Activated naive CD4-positive, alpha-beta T cell treated with anti-CD3 and anti-CD28 coated beads, Interleukin-2, amount 10 ng/mL, durations not matched to agents 7 days and 5 days (primary cell): ENCODE data around the gene TNFRSF6B.
"Not testable (repeated sequence)": the region's sequence is repeated elsewhere in the genome, so short reads cannot be mapped to it uniquely, and the experiment has no call there.

Experiments used
- CTCF ChIA-PET: fragments of 350-600 bp; sonication (Branson Sonifier 250); formaldehyde crosslinking; loops from one replicate; lab custom pipeline; 2021; ENCODE audit warnings: antibody characterized with exemption; lab: Charles Lee
- DNase-seq: peaks from one replicate; pipeline ENCODE4 v3.0.0-alpha.2; 2020
- H3K27ac Mint-ChIP-seq: one replicate; pipeline ENCODE4 v1.8.0; 2021; ENCODE audit warnings: mild to moderate bottlenecking, moderate library complexity, mixed read lengths
- H3K27me3 Mint-ChIP-seq: one replicate; pipeline ENCODE4 v1.8.0; 2021; ENCODE audit warnings: mild to moderate bottlenecking, mixed read lengths
- H3K36me3 Mint-ChIP-seq: one replicate; pipeline ENCODE4 v1.8.0; 2021; ENCODE audit warnings: mixed read lengths
- H3K4me1 Mint-ChIP-seq: one replicate; pipeline ENCODE4 v1.8.0; 2021; ENCODE audit warnings: mixed read lengths
- H3K4me3 Mint-ChIP-seq: one replicate; pipeline ENCODE4 v1.8.0; 2021; ENCODE audit warnings: mild to moderate bottlenecking, moderate library complexity, mixed read lengths
- H3K9me3 Mint-ChIP-seq: one replicate; pipeline ENCODE4 v1.8.0; 2021; ENCODE audit warnings: mixed read lengths

TNFRSF6B gene

DNA sequence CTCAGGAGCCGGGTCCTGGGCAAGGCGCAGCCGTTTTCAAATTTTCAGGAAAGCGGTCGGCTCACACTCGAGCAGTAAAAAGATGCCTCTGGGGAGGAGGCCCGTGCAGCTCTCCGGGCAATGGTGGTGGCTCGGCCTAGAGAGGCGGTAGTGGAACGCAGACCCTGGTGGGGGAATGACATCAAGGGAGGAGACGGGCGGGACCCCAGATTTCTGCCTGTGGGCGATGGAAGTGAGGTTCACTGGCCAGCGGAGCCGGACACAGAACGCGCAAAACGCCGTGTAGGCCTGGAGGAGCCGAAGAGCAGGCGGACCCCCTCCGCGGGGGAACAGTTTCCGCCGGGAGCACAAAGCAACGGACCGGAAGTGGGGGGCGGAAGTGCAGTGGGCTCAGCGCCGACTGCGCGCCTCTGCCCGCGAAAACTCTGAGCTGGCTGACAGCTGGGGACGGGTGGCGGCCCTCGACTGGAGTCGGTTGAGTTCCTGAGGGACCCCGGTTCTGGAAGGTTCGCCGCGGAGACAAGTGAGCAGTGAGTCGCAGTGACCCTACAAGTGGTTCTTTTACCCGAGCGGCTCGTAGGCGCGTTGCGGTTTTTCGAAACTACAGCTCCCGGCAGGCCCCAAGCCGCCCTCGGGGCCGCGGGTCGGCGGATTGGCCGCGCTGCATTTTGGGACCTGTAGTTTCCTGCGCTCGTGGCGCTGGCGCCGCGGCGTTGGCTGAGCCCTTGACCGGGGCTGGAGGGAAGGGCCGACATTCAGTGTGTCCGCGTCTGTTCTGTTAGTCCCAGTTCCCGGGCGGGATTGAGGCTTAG lies 38.3 kb upstream of the TNFRSF6B start, which contains the start of gene RTEL1:
Gene RTEL1 (plus strand): TSS at position 376 of the 812 bp plus-strand sequence. CDS start 1,091 bp downstream, outside the sequence.
- Mint-ChIP-seq H3K27ac (peak within 1 kb of the TSS; percentile 88), H3K4me3 (peak within 1 kb of the TSS; percentile 84), H3K27me3 (peaks cover 24% of the 10 kb centered on the region), H3K4me1 (peaks cover 38% of the 10 kb centered on the region), H3K9me3 (no peaks in the 10 kb centered on the region), H3K36me3 (peaks cover 3% of the 10 kb centered on the region)
- peak; percentile 89 for DNase-seq
- CTCF ChIA-PET: interaction anchor here (0.6 to 1.7 kb wide), 4 partner anchors 10 to 463 kb away, joined by 3 to 7 read pairs (median 4); no protein-coding TSS in a partner anchor

DNA sequence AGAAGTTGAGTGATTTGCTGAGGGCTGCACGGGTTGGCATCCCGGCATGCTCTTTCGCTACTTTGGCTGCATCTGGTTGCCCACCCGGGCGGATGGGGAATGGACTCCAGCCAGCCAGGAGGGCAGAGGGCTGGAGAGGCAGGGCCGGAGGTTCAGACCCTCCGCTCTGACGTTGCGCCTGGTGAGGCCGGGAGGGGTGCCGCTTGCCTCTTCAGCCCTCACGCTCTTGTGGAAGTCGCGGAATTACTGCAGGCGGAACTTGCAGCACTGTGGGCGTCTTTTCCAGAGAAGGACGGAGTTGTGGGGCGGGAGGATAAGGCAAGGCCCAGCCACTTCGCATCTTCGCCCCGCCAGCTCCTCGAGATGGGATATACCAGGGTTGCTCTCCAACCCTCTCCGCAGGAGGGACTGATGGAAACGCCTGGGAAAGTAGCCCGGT lies 37.7 kb upstream of the TNFRSF6B start:
- Mint-ChIP-seq H3K4me1 (peaks cover 37% of the 10 kb centered on the region), H3K27ac (peak overlapping the region; percentile 88), H3K36me3 (peaks cover 3% of the 10 kb centered on the region), H3K27me3 (peaks cover 17% of the 10 kb centered on the region), H3K9me3 (no peaks in the 10 kb centered on the region), H3K4me3 (peak overlapping the region; percentile 84)
- CTCF ChIA-PET: interaction anchor here (0.6 to 1.7 kb wide), 4 partner anchors 10 to 462 kb away, joined by 3 to 7 read pairs (median 4); no protein-coding TSS in a partner anchor
- DNase-seq: peak; percentile 53

DNA sequence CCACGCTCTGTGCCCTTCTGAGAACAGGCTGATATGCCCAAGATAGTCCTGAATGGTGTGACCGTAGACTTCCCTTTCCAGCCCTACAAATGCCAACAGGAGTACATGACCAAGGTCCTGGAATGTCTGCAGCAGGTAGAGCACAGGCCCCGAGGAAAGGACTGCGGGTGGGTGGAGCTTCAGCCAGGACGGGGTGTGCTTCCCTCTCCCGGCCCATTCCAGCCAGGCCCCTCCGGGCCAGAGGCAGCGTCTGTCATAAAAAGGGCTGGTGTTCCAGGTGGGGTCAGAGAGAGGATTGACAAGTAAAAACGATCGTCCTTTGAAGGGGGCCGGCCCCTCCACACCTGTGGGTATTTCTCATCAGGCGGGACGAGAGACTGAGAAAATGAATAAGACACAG lies 37.1 kb upstream of the TNFRSF6B start:
- H3K36me3 Mint-ChIP-seq: peaks cover 3% of the 10 kb centered on the region
- CTCF ChIA-PET: no interaction called here
- H3K27ac Mint-ChIP-seq: no peak overlapping the region
- H3K4me1 Mint-ChIP-seq: peaks cover 31% of the 10 kb centered on the region
- H3K27me3 Mint-ChIP-seq: peaks cover 11% of the 10 kb centered on the region
- H3K4me3 Mint-ChIP-seq: peak overlapping the region; percentile 84
- DNase-seq: no peak
- no peaks in the 10 kb centered on the region for H3K9me3 Mint-ChIP-seq

DNA sequence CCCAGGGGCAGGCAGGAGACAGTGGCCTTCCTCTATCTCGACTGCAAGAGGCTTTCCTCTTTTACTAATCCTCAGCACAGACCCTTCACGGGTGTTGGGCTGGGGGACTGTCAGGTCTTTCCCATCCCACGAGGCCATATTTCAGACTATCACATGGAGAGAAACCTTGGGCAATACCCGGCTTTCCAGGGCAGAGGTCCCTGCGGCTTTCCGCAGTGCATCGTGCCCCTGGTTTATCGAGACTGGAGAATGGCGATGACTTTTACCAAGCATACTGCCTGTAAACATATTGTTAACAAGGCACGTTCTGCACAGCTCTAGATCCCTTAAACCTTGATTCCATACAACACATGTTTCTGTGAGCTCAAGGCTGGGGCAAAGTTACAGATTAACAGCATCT lies 36.3 kb upstream of the TNFRSF6B start:
- H3K36me3 Mint-ChIP-seq, DNase-seq: not testable (repeated sequence)

DNA sequence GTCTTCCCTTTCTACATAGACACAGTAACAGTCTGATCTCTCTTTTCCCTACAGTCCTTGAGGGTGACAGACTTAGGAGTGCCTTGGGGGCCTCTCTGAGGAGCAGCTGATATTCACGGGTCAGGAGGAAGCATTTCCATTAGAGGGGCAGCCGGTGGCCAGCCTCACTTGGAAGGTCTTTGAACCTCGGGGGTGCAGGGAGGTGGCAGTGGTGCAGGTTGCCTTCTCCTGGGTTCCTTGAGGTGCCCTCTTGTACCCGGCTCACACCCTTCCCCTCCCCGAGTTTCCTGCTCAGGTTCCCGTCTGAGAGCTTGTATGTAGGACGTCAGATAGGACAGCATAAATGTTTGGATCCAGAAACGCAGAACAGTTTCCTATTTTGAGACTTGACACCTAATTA lies 35.8 kb upstream of the TNFRSF6B start:
- Mint-ChIP-seq H3K36me3 (peaks cover 3% of the 10 kb centered on the region), H3K4me1 (peaks cover 26% of the 10 kb centered on the region), H3K4me3 (no peak overlapping the region), H3K9me3 (no peaks in the 10 kb centered on the region), H3K27ac (no peak overlapping the region), H3K27me3 (peaks cover 6% of the 10 kb centered on the region)
- no peak for DNase-seq
- CTCF ChIA-PET: no interaction called here

More for the DNA sequence above, 36.3 kb upstream of the TNFRSF6B start:
- H3K9me3 Mint-ChIP-seq, CTCF ChIA-PET, H3K27me3 Mint-ChIP-seq, H3K27ac Mint-ChIP-seq: not testable (repeated sequence)
- Mint-ChIP-seq H3K4me1 (peaks cover 26% of the 10 kb centered on the region), H3K4me3 (peak overlapping the region; percentile 84)

DNA sequence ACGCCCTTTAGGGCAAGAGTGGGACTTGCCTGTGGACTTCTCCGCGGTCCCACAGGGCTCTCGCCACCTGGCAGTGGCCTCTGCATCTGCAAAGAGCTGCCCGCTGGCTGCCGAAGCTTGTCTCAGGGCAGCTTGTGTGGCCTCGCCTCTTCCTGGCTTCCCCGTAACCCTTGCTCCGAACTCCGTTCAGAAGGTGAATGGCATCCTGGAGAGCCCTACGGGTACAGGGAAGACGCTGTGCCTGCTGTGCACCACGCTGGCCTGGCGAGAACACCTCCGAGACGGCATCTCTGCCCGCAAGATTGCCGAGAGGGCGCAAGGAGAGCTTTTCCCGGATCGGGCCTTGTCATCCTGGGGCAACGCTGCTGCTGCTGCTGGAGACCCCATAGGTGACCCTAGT lies 35.3 kb upstream of the TNFRSF6B start:
- Mint-ChIP-seq H3K27me3 (peaks cover 6% of the 10 kb centered on the region), H3K9me3 (no peaks in the 10 kb centered on the region), H3K36me3 (peaks cover 6% of the 10 kb centered on the region), H3K4me3 (no peak overlapping the region), H3K27ac (no peak overlapping the region), H3K4me1 (peaks cover 26% of the 10 kb centered on the region)
- CTCF ChIA-PET: interaction anchor here (0.5 kb wide), 1 partner anchor 206 kb away, joined by 3 read pairs; no protein-coding TSS in a partner anchor
- DNase-seq: no peak

DNA sequence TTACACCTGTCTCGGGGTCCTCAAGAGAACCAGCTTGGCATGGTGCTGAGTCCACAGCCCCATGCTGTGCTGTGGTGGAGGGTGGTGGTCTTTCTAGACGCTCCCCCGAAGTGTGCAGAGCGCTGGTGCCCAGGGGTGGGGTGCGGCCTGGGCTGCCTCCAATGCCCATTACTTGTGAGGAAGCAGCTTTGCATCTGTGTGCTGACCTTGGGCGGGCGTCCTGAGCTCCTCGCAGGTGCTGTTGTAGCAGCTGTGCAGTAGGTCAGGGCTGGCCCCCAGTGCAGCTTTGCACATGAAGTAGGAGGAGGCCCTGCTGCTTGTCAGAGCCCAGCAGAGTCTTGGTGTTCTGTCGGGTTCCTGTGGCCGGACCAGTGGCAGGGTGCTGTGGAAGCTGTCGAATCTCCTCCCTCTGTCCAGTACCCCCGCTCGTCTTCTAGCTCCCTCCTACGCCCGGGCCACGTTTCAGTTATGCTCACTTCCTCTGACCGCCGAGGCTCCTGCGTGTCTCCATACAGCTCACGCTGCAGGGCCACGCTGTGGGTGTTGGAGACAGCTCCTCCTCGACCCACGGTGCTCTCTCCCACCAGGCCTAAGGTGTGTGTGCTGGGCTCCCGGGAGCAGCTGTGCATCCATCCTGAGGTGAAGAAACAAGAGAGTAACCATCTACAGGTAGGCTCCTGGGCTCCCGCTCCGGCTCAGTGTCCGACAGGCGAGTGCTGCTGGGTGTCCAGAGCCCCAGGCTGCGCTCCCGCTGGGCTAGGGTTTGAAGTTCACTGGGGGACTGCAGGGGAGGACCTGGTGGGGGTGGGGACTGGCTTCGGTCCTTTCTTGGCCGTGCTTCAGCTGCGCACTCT lies 34.3 kb upstream of the TNFRSF6B start:
- H3K4me1 Mint-ChIP-seq: peaks cover 24% of the 10 kb centered on the region
- peaks cover 6% of the 10 kb centered on the region for H3K27me3 Mint-ChIP-seq
- CTCF ChIA-PET: no interaction called here
- no peak for DNase-seq
- H3K4me3 Mint-ChIP-seq: no peak overlapping the region
- no peaks in the 10 kb centered on the region for H3K9me3 Mint-ChIP-seq
- peaks cover 6% of the 10 kb centered on the region for H3K36me3 Mint-ChIP-seq
- H3K27ac Mint-ChIP-seq: no peak overlapping the region

DNA sequence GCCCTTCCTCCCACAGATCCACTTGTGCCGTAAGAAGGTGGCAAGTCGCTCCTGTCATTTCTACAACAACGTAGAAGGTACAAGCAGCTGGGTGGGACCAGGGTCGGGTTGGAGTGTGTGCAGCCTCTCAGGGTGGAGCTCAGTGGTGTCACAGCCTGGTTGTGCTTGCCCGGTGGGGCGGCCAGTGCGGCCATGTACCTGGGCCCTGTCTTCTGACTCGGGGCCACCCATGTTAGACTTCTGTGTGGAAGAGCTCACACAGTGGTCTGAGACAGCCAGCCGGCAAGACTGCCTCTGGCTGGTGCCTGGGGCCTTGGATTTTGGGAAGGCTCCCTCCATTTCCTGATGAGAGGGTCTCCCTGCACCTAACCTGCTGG lies 33.7 kb upstream of the TNFRSF6B start:
- Mint-ChIP-seq H3K36me3 (peaks cover 6% of the 10 kb centered on the region), H3K9me3 (no peaks in the 10 kb centered on the region), H3K4me1 (peaks cover 21% of the 10 kb centered on the region), H3K4me3 (no peak overlapping the region), H3K27me3 (peaks cover 5% of the 10 kb centered on the region), H3K27ac (no peak overlapping the region)
- CTCF ChIA-PET: no interaction called here
- DNase-seq: no peak

DNA sequence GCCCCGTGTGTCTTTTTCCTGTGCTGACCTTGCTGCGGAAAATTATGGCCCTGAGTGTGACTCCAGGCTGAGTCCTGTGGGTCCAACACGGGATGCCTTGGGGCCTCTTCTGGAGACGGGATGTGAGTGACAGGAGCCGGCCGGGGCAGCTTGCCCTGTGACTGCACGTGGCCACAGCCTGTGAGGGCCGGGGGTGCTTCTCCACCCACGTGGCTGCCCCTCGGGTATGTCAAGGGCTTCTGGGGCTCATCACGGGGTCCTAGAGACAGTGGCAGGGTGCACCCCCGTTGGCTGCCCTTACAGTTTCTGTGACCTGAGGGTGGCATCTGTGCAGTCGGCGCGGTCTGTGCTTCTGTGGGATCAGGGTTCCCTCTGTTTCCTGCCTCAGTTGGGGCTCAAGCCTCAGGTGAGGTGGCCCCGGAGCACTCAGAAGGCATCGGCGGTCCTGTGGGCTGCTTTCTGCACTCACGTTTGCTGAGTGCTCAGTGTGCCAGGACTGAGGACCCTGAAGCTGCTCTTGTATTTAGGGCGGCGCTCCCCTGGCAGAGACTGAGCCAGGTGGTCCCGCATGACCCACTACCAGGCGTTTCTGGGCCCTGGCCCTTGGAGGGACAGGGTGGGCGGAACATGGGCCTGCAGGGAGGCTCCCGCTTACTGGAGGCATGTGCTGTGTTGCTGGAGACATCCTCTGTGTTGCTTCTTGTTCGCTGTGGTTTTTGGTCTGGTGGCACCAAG lies 33.0 kb upstream of the TNFRSF6B start:
- no peak for DNase-seq
- no peaks in the 10 kb centered on the region for H3K27me3 Mint-ChIP-seq
- CTCF ChIA-PET: no interaction called here
- no peak overlapping the region for H3K27ac Mint-ChIP-seq
- no peak overlapping the region for H3K4me3 Mint-ChIP-seq
- peaks cover 11% of the 10 kb centered on the region for H3K36me3 Mint-ChIP-seq
- peaks cover 16% of the 10 kb centered on the region for H3K4me1 Mint-ChIP-seq
- H3K9me3 Mint-ChIP-seq: no peaks in the 10 kb centered on the region

DNA sequence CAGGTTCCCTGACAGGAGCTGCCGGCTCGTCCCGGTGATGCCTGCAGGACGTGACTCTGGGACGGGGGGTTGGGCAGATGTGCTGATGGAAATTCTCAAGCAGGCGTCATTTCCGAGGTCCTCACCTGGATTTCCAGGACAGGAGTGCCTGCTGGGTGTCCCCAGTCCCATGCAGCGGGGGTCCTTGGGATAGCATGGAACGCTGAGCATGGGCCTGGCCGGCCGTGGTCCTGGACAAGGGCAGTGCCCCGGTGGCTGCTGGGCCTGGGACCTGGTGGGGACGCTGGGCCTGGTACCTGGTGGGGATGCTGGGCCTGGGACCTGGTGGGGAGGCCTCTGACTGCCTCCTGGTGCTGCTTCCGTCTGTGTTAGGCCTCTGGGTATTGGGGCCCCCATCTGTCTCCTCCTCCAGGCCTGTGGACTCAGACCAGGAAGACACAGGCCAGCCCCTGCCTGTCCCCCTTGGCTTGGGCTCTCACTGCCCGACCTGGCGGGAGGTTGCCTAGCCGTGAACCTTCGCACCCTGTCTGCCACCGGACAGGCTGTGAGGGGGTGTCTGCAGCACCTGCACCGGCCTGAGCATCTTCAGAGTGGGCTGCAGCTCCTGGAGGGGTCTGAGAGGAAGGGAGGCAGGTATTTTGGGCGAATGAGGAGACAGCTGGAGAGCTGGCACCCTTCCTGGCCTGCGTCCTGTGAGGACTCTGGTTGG lies 32.2 kb upstream of the TNFRSF6B start:
- H3K9me3 Mint-ChIP-seq: no peaks in the 10 kb centered on the region
- peaks cover 8% of the 10 kb centered on the region for H3K4me1 Mint-ChIP-seq
- CTCF ChIA-PET: no interaction called here
- H3K27me3 Mint-ChIP-seq: no peaks in the 10 kb centered on the region
- no peak for DNase-seq
- H3K4me3 Mint-ChIP-seq: no peak overlapping the region
- peaks cover 16% of the 10 kb centered on the region for H3K36me3 Mint-ChIP-seq
- H3K27ac Mint-ChIP-seq: no peak overlapping the region

DNA sequence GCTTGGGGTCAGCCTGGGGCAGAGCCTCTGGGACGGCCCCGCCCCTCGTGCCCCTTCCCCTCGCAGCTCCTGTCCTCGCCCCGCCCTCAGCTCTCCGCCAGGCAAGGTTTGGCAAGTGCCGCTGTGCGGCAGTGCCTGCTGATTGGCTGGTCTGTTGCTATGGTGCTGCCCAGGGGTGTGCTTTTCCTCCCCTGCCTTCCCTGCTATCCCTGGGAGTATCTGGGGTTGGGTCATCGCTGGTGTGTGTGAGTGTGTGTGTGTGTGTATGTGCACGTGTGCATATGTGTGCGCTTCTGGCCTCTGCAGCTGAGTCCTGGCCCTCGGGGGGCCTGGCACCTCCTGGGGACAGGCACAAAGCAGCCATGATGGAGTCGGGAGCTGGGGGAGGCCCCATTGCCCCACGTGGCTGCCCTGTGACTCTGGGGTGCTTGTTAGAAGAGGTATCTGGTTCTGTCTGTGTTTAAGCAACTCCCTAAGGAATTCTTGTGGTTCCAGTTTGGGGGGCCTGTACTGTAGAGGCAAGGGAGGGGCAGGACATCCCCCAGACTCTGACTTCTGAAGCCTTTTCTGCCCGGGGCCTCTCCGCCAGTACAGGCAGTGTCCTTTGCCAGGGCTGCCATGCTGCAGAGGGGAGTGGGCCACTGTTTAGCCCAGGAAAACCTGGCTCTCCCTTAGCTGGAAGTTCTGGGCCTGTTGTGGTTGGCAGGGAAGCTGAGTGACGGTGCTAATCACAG lies 31.4 kb upstream of the TNFRSF6B start:
- H3K36me3 Mint-ChIP-seq: peaks cover 17% of the 10 kb centered on the region
- CTCF ChIA-PET: no interaction called here
- H3K27ac Mint-ChIP-seq: no peak overlapping the region
- no peaks in the 10 kb centered on the region for H3K9me3 Mint-ChIP-seq
- no peak overlapping the region for H3K4me3 Mint-ChIP-seq
- H3K4me1 Mint-ChIP-seq: peaks cover under 1% of the 10 kb centered on the region
- H3K27me3 Mint-ChIP-seq: no peaks in the 10 kb centered on the region
- DNase-seq: no peak

DNA sequence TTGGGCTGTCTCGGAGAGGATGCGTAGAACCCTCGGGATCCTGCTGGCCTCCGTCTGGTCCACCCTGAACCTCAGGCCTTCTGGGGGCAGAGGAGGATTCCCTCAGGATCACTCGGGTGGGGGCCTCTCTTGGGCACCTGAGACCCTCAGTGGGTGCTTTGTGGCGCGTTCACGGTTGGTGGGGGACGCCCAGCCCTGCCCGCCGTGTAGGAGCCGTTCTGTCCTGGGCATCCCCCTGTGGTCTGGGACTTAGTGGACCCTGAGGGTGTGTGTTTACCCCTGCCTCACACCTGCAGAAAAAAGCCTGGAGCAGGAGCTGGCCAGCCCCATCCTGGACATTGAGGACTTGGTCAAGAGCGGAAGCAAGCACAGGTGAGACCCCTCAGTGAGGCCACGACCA lies 30.7 kb upstream of the TNFRSF6B start:
- no peaks in the 10 kb centered on the region for H3K4me1 Mint-ChIP-seq
- CTCF ChIA-PET: no interaction called here
- DNase-seq: no peak
- H3K36me3 Mint-ChIP-seq: peaks cover 17% of the 10 kb centered on the region
- H3K27me3 Mint-ChIP-seq: no peaks in the 10 kb centered on the region
- no peaks in the 10 kb centered on the region for H3K9me3 Mint-ChIP-seq
- H3K4me3 Mint-ChIP-seq: no peak overlapping the region
- H3K27ac Mint-ChIP-seq: no peak overlapping the region

DNA sequence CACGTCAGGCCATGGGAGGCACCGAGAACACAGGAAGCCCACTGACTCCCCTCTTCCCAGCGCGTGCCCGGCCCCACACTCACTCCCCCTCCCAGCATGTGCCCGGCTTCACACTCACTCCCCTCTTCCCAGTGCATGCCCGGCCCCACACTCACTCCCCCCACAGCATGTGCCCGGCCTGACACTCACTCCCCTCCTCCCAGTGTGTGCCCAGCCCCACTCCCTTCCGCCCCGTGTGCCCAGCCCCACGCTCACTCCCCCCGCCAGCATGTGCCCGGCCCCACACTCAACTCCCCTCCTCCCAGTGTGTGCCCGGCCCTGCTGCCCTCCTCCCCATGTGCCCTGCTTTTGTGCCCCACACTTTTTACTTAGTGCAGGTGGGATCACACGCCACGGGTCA lies 28.6 kb upstream of the TNFRSF6B start:
- CTCF ChIA-PET: interaction anchor here (1.2 kb wide), 1 partner anchor 10 kb away, joined by 4 read pairs; the partner anchor contains the start of gene RTEL1
- Mint-ChIP-seq H3K36me3 (peaks cover 16% of the 10 kb centered on the region), H3K4me1 (no peaks in the 10 kb centered on the region), H3K9me3 (no peaks in the 10 kb centered on the region), H3K27me3 (no peaks in the 10 kb centered on the region), H3K4me3 (no peak overlapping the region), H3K27ac (no peak overlapping the region)
- DNase-seq: no peak
